ENCODE results near the gene AFG3L2.
"Not testable (repeated sequence)": the region's sequence is repeated elsewhere in the genome, so short reads cannot be mapped to it uniquely, and the experiment has no call there.

AFG3L2 gene

DNA sequence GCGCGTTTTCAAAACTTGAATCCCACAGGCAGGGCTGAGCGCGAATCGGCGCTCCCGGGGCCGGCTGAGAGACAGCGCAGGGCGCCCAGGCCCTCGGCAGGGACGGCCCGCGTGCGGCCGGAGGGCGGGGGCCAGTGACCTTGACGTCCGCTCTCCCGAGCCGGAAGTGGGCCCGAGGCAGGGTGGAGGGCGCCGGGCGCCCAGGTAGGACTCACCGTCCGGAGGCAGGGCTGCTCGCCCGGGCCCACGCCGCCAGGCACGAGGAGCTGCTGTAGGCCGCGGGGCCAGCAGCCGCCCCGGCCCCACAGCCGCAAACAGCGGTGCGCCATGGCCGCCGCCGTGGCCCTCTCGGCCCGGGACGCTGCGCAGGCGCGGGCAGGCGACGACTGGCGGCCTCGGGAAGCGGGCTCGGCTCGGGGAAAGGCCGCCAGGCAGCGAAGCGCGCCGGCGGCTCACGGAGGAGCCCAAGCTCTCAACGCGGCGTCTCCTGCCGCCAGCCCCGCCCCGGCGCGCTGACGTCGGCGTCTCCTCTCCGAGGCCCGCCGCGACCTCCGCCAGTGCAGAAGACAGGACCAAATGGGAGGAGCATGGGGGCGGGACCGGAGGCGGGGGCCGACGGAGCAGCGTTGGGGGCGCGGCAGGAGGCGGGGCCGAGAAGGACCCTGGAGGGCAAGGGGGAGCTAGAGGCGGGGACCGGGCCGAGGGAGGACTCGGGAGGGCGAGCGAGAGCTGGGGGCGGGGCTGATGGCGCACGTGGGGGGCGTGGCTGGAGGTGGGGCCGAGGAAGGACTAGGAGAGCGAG lies at the start of gene AFG3L2:
Gene AFG3L2, minus strand, starts transcription at position 474 of the 802 bp plus-strand sequence. Its CDS starts 145 bp downstream, at position 329.
- peak; percentile 100 for DNase-seq

DNA sequence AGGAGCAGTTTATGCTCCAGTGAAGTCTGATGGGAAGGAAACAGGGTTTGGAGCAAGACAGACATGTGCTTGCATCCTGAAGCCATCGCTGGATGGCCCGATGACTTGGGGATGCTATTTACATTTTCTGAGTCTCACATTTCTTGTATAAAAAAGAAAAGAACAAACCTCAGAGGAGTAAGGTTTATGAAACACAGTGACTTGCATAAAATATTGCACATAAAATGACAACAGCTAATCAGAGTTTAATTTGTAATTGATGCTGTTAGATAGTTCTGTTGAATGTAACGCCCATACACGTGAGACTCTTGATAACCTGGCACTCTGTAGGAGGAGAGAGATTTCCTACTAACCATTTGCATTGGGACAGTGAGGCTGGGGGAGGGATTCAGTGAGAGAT lies 47.2 kb upstream of the AFG3L2 start:
- DNase-seq = no peak

DNA sequence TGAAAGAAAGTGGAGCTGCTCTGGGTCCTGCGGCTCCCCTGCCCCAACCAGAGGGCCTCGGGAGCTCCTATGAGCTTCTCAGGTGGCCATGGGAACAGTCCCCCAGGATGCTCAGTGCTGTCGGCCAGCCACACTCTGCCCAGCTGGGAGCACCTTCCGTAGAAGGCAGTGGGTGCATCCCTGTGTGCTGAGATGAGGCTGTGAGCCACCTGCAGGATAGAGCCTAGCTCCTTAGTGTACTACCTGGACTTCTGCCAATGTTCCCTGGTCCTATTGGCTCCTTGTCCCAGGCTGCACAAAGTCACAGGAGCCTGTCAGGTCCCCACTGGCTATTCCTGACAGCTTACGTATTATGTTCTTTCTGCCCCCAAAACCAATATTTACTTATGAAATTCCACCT lies 46.8 kb upstream of the AFG3L2 start:
- no peak for DNase-seq

DNA sequence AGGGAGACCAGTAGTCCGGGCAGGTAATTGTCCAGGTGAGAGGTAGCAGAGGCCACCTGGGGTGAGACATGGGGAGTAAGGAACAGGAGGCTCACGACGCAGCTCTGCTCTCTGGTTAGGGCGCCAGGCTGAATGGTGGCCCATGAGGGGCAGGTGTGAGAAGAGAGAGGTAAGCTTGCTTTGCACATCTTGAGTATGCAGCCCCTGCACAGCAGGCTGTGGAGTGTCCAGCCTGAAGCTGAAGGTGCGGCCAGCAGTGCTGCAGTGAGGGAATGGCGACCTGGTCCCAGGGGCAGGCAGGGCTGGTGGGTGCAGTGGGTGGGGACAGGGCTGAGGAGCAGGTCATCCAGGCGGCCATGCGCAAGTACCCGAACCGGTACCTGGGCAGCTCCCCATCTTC lies 46.4 kb upstream of the AFG3L2 start:
- no peak for DNase-seq

DNA sequence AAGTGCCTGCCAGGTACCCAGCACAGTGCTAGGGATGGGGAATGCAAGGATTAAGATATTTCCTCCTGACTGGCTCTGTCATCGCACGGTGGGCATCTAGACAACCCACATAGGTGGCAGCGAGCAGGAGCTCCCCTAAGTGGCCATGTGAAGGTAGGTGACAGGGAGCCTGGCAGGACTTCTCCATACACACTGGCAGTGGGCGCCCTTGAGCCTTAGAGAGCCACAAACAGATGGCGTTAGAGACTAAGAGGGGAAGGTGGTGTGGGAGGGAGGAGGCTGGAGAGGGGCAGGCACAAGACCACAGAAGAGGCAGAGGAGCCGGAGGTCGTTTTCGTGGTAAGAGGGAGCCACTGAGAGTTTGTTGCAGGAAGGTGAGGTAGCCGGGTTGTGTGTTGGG lies 45.9 kb upstream of the AFG3L2 start:
- no peak for DNase-seq

DNA sequence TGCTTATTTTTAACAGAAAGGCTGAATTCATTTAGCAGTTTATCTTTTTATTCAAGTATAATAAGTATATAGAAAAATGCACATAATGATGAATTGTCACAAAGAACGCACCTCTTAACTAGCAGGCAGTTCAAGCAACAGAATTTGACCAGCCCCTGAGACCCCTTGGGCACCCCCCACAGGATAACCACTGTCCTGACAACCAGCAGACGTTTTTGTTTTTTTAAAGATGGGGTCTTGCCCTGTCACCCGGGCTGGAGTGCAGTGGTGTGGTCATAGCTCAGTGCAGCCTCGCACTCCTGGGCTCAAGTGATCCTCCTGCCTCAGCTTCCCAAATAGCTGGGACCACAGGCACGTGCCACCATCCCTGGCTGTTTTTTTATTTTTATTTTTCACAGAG lies 44.7 kb upstream of the AFG3L2 start:
- no peak for DNase-seq

DNA sequence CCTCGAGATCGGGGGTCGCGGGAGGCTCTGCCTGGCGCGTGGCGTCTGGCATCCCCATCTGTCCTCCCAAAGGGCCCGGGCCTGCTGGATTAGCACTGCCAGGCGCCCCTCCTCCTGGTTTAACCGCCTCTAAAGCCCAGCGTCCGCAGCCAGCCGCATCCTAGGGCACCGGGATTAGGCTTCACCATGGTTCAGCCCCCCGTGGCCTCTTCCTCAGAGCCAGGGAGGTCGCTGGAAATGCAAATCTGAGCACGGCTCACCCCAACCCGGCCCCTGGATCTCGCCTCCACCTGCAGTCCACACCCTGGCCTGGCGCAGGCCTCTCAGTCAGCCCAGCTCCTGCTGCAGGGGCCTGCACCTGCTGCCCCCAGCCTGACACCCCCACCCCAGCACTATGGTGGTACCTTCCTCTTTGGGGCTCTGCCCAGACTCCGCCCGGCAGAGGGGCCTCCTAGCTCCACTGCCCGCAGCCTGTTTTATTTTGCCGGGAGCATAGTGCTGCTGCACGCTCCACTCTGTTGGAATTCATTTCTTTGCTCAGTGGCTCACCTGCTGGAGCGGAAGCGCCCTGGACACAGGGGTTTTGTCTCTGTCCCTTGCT lies 43.9 kb upstream of the AFG3L2 start:
- no peak for DNase-seq

DNA sequence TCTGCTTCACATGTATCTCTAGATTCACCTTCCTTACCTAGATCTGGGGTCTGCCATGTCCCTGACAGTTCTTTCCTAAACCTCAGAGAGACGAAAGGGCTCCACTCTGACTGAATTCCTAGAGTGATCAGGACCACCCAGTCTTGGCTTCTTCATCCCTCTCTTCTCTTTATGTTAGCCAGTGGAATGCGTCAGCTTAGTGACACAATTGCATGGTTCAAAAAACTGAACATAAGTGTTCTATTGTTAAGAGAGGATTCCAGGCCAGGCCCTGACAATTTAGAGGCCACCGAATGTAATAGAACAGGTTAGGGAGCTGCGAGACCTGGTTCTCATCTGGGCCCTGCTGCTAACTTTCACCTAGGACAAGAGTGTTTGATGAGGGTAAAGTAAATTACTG lies 40.7 kb upstream of the AFG3L2 start:
- no peak for DNase-seq

DNA sequence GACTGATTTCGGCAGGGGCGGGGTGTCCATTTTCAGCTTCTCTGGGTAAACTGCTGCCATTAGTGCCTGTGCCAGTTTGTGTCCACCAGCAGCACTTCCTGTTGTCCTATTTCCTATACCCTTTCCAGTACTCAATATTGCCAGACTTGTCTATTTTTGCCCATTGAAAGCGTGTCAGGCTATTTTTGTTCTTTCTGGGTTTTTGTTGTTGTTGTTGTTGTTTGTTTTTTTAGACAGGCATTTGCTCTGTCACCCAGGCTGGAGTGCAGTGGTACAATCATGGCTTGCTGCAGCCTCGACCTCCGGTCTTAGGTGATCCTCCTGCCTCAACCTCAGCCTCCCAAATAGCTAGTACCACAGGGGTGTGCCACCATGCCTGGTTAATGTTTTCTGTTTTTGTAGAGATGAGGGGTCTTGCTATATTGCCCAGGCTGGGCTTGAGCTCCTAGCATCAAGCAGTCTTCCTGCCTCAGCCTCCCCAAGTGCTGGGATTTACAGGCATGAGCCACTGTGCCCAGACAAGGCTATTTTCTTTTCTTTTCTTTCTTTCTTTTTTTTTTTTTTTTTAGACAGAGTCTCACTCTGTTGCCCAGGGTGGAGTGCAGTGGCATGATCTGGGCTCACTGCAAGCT lies 39.2 kb upstream of the AFG3L2 start:
- DNase-seq = no peak

DNA sequence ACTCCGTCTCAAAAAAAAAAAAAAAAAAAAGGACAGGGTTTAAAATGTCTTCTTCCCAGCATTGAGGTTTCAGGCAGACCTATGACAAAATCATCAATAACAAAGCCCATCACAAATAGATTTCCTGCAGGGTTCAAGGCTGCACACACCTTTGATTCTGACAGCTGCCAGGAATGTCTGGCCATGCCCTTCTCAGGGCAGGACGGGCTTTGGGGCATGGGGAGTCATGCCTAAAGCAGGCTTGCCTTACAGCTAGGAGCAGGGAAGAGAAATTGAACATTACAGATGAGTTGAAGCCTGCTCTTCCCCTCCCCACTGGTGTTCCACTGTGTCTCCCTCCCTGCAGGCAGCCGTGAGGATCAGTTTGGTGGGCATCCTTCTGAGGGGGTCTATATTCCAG lies 34.4 kb upstream of the AFG3L2 start:
- DNase-seq = no peak

DNA sequence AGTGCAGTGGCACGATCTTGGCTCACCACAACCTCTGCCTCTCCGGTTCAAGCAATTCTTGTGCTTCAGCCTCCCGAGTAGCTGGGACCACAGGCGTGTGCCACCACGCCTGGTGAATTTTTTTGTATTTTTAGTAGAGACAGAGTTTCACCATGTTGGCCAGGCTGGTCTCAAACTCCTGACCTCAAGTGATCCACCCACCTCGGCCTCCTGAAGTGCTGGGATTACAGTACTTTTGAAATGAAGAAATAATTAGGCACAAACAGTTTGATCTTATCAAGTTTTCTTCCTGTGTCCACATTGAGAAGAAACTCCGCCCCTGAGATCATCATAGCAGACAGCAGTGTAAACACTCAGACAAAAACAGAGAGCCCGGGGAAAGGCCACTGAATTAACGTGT lies 33.7 kb upstream of the AFG3L2 start:
- not testable (repeated sequence) for DNase-seq

DNA sequence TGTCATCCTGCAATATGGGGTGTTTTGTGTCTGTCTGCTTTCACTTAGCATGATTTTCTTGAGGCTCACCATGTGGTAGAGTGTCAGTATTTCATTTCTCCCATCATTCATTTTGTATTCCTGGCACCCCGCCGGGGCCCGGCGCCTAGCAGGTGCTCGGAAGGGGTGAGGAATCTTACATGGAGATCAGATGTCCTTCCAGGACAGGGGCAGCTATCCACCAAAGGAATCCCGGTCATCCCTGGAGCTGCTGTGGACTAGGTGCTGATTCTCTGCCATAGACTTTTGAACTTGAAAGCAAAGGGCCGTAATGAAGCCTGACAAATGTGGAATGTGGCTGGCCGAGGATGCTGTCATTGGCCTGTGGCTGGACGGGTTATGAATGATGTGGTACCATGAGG lies 33.1 kb upstream of the AFG3L2 start:
- DNase-seq = no peak

DNA sequence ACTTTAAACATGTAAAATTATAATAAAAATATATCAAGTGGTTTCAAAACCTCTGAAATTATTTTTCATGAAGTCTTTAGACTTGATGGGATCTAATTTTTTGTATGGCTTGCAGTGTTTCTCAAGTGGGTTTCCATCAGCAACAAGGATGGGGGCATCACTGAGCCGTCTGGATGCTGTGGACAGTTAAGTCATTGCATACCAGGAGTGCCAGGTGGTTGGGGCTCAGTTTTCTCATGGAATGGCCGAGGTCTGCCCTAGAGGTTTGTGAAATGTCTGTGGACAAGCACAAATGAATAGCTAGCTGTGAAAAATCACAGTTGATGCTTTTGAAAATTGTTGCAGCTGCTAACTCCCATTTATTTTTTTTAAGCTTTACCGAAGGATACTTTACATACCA lies 32.4 kb upstream of the AFG3L2 start:
- no peak for DNase-seq

DNA sequence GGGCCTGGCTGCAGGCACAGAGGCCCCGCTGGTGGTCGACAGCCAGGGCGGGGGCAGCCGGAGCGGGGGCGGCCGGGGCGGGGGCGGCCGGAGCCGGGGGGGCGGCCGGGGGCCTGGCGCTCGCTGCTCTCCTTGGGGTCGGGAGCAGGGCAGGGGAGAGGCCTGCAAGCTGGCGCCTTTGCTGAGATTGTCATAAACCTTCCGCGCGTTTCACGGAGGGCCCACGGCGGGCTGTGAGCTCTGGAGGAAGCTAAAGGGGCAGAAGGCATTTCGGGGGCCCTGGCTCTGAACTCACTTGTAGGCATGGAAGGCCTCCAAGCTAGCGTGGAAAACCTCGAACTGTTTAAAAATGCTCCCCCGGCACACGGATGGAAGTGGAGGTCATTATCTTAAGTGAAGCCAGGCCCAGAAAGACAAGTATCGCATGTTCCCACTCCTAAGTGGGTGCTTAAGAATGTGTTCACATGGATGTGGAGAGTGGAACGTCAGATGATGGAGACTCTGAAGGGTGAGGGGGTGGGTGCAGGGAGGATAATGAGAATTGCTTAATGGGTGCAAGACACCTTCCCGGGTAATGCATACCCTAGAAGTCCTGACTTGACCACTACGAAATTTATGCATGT lies 31.3 kb upstream of the AFG3L2 start:
- DNase-seq = no peak

DNA sequence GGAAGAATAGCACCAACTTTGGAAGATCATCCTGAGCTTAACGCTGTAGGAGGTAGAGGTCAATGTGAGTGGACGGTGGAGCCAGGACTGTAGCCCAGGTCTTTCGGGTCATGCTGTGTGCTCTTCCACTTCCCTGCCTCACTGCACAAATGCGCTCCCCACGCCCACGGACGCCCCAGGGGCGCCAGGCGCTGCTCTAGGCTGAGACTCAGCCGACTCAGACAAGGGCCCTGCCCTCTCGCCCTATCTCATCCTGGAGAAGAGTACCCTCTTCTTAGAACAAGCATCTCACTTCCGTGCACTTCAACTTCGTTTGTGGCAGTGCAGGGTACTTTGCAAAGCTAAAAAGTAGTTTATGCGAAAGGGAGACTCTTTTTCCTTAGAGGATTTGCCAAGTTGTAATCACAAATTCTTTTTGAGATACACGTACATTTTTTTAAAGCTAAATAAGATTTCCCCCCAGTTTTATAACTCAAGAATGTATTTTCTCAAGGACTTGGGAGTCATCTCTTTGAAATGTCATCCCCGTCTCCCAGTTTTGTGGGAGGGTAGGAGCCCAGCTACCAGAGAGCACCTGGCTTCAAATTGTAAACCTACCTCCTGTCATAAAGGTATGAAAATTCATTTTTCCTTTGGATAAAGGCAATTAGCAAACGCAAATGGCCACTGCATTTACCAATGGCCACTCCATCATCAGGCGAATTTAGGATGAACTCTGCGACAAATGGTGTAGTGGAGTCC lies 29.5 kb upstream of the AFG3L2 start:
- DNase-seq = peak in 1 of 2 experiments; percentile 17

DNA sequence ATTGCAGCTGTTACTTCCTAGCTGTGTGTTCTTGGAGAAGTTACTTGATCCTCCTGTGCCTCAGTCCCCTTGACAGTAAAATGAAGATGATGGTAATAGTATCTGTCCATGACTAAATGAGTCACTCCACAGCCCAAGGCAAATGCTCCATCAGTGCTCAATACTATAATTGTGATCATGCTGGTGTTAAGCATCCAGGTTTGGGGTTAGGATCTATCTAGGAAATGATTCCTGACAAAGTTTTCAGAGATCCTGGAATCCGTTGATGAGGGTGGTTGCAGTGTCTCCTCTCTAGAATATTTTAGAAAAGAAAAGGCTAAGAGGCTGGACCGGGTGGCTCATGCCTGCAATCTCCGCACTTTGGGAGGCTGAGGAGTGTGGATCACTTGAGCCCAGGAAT lies 28.0 kb upstream of the AFG3L2 start:
- DNase-seq = no peak

DNA sequence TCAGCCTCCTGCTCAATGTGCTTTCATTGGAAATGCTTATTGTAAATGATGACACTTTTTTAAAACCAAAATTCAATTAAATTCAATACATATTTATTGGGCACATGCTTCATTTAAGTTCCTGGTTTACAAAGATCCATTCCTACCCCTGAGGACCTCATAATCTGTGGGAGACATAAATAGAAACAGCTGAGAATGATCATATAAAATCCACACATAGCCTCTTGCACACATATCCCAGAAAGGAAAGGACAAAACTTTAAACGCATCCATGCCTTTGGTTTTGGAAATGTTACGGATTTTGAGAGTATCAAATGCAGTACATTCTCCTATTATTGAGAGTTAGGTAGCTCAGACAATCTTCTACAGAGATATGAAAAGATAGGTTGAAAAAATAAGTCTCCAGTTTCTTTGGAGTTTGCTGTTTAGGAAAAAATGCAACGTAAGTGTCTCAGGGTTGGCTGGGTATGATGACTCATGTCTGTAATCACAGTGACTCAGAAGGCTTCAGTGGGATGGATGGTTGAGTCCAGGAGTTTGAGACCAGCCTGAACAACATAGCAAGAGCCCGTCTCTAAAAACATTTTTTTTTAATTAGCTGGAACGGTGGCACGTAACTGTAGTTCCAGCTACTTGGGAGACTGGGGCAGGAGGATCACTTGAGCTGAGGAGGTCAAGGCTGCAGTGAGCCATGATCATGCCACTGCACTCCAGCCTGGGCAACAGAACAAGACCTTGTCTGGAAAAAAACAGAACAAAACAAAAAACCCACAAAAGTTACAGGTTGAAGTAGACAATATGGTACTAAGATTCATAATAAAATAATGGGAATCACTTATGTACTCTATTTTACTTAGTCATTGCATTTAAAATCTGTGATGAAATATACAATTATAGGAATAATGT lies 26.8 kb upstream of the AFG3L2 start:
- no peak for DNase-seq

DNA sequence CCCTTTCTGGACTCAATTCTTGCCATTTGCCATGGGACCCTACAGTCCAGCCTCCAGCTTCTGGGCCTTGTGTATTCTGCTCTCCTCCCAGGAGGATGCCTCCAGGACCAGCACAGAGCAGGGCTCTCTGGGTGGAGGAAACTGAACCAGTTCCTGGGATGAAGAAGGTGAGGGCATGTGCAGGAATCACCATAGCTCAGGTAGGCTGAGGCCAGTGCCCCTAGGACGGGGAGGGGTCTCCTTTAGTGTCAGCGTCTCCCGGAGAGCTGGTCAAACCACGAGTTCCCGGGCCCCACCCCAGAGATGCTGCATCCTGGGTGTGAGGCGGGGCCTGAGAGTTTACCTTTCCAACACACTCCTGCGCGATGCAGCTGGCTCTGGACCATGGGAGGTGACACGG lies 24.9 kb upstream of the AFG3L2 start:
- DNase-seq = no peak

DNA sequence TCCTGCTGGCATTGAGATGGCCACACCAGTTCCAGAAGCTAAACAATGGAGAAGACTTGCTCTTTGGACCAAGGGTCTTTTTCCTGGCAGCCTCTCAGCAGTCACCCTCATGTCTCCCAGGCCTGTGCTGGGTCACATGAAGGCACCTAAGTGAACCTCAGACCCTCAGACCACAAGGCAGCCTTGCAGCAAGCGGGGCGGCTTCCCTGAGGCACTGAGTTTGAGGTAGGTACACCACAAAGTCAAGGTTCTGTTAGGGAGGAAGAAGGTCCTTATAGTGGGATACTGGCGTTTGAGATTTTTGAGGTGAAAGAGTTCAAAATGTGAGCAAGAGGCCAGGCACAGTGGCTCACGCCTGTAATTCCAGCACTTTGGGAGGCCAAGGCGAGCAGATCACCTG lies 22.2 kb upstream of the AFG3L2 start:
- no peak for DNase-seq

DNA sequence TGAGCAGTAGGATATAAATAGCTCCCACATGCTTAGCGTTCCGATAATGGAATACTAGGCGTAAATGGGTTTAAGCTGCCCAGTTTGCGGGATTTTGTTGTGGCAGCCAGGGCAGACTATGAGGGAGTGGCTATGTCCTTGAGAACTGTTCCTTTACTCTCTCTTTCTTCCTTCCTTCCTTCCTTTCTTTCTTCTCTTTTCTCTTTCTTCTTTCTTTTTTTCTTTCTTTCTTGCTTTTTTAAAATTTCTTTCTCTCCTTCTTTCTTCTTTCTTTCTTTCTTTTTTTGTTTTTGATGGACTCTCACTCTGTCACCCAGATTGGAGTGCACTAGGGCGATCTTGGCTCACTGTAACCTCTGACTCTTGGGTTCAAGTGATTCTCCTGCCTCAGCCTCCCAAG lies 21.6 kb upstream of the AFG3L2 start:
- no peak for DNase-seq

DNA sequence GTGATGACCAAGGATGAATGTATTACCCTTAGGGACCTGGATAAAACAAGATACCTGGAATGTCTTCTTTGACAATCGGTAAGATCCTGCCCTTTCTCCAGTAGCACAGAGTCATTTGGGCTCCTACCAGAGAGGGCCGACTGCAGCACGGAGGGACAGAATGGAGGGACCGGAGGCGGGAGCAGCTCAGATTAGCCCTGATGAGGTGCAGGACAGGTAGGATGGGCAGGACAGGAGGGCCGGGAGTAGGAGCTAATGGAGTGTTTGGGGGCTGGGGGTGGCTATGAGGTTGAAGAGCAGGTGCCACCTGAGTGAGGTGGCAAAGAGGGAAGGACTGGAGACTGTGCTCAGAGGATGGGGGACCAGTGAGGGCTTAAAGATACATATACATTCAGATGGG lies 20.8 kb upstream of the AFG3L2 start:
- DNase-seq = no peak

DNA sequence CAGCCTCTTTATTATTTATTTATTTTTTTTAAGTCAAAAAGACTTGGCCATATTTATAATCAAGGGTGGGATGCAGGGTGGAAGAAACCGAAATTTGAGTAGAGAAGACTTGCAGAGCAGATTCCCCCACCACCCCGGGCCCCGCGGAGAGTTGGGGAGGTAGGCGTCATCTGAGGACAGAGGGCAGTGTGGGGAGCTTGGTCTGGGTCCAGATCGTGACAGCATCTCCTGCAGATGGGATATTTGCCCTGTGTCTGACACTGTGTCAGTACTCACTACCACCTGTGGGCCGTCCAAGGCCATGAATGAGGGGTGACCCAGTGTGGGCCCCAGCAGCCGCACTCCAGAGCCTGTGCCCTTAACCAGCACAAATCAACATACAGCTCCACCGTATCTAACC lies 20.2 kb upstream of the AFG3L2 start:
- no peak for DNase-seq
